Measurements from ENCODE around the gene NIPSNAP2. TPM values are rescaled to one million over a fixed set of nuclear protein-coding genes. Genes with fewer than 3 reads are reported as not detected.
A peak's percentile ranks its signal among the peaks of the same experiment; 100 is the strongest.

The NIPSNAP2 gene
- total and polyA plus RNA-seq, 8 donors = 52.4 to 101 (median 86.8) TPM

- peaks cover 7 to 28% of the 10 kb centered on the region in 2 donors for H3K4me1 ChIP-seq
- H3K36me3 ChIP-seq = peaks cover 0 to 6% of the 10 kb centered on the region in 2 donors
- intact Hi-C loops (cut with DNase I) = no loop called here
- TF ChIP-seq CTCF (IDR thresholded peaks at IDR 0.05) = no peak
- H3K27me3 ChIP-seq = no peaks in the 10 kb centered on the region
- H3K9me3 ChIP-seq = no peaks in the 10 kb centered on the region
- ATAC-seq (peak; percentile 3), DNase-seq (no peak)
- H3K27ac ChIP-seq = peak overlapping the region in 1 of 2 donors; percentile 95
- peak overlapping the region; percentile 55 to 64 for H3K4me3 ChIP-seq
Observed at GRCh38 chr7:55965805-55966421, 1.5 kb downstream of the NIPSNAP2 start.

- H3K4me1 ChIP-seq = peaks cover 7 to 28% of the 10 kb centered on the region in 2 donors
- no peaks in the 10 kb centered on the region for H3K27me3 ChIP-seq
- H3K27ac ChIP-seq = no peak overlapping the region
- TF ChIP-seq CTCF (IDR thresholded peaks at IDR 0.05) = no peak
- DNase-seq (no peak), ATAC-seq (no peak)
- no peaks in the 10 kb centered on the region for H3K9me3 ChIP-seq
- no peak overlapping the region for H3K4me3 ChIP-seq
- peaks cover 0 to 6% of the 10 kb centered on the region in 2 donors for H3K36me3 ChIP-seq
- intact Hi-C loops (cut with DNase I) = no loop called here
Observed at GRCh38 chr7:55966851-55967250, 2.5 kb downstream of the NIPSNAP2 start.

GRCh38 chr7:55969391-55969790 is 5.0 kb downstream of the NIPSNAP2 start:
- Histone ChIP-seq H3K9me3 (no peaks in the 10 kb centered on the region), H3K36me3 (peaks cover 0 to 6% of the 10 kb centered on the region in 2 donors), H3K27ac (no peak overlapping the region), H3K27me3 (no peaks in the 10 kb centered on the region), H3K4me3 (no peak overlapping the region), H3K4me1 (peaks cover 7 to 21% of the 10 kb centered on the region in 2 donors)
- DNase-seq = no peak
- intact Hi-C loops (cut with DNase I) = no loop called here
- TF ChIP-seq CTCF (IDR thresholded peaks at IDR 0.05) = no peak
- ATAC-seq = no peak

- no peak overlapping the region for H3K4me3 ChIP-seq
- peaks cover 0 to 6% of the 10 kb centered on the region in 2 donors for H3K36me3 ChIP-seq
- no peak for DNase-seq
- no peak overlapping the region for H3K27ac ChIP-seq
- H3K4me1 ChIP-seq = peaks cover 4 to 16% of the 10 kb centered on the region in 2 donors
- intact Hi-C loops (cut with DNase I) = no loop called here
- ATAC-seq = no peak
- no peak for TF ChIP-seq CTCF (IDR thresholded peaks at IDR 0.05)
- no peaks in the 10 kb centered on the region for H3K9me3 ChIP-seq
- no peaks in the 10 kb centered on the region for H3K27me3 ChIP-seq
Observed at GRCh38 chr7:55970561-55970960, 6.2 kb downstream of the NIPSNAP2 start.

GRCh38 chr7:55970978-55971377 is 6.6 kb downstream of the NIPSNAP2 start:
- Histone ChIP-seq H3K4me3 (no peak overlapping the region), H3K27me3 (no peaks in the 10 kb centered on the region), H3K27ac (no peak overlapping the region), H3K4me1 (peaks cover 0 to 12% of the 10 kb centered on the region in 2 donors), H3K36me3 (peaks cover 0 to 6% of the 10 kb centered on the region in 2 donors), H3K9me3 (no peaks in the 10 kb centered on the region)
- no peak for TF ChIP-seq CTCF (IDR thresholded peaks at IDR 0.05)
- ATAC-seq (peak; percentile 29), DNase-seq (no peak)
- intact Hi-C loops (cut with DNase I) = no loop called here
